ENCODE results near the gene TXNRD1.
"Not testable (repeated sequence)": the region's sequence is repeated elsewhere in the genome, so short reads cannot be mapped to it uniquely, and the experiment has no call there.

The TXNRD1 gene

GRCh38 chr12:104197264-104197663 lies 18.3 kb upstream of the TXNRD1 start:
- no peak for DNase-seq

GRCh38 chr12:104199964-104200363 lies 15.6 kb upstream of the TXNRD1 start:
- no peak for DNase-seq

GRCh38 chr12:104201238-104202001 lies 14.2 kb upstream of the TXNRD1 start:
- peak; percentile 56 to 76 for DNase-seq

- no peak for DNase-seq
These were observed 10.7 kb upstream of the TXNRD1 start for GRCh38 chr12:104204690-104205480.

GRCh38 chr12:104207416-104208205 lies 8.0 kb upstream of the TXNRD1 start:
- no peak for DNase-seq

GRCh38 chr12:104212516-104212915 lies 3.1 kb upstream of the TXNRD1 start:
- DNase-seq = no peak

GRCh38 chr12:104213952-104214351 lies 1.6 kb upstream of the TXNRD1 start:
- no peak for DNase-seq

- DNase-seq = no peak
These were observed 944 bp downstream of the TXNRD1 start for GRCh38 chr12:104216521-104216924.

GRCh38 chr12:104218506-104218905 lies 2.9 kb downstream of the TXNRD1 start:
- not testable (repeated sequence) for DNase-seq

- no peak for DNase-seq
These were observed 3.4 kb downstream of the TXNRD1 start for GRCh38 chr12:104218935-104219334.

GRCh38 chr12:104219361-104219892 lies 3.8 kb downstream of the TXNRD1 start:
- no peak for DNase-seq

GRCh38 chr12:104219908-104220404 lies 4.4 kb downstream of the TXNRD1 start:
- DNase-seq = peak; percentile 22 to 56

- DNase-seq = no peak
These were observed 5.4 kb downstream of the TXNRD1 start for GRCh38 chr12:104220931-104221330.

GRCh38 chr12:104222976-104223375 lies 7.4 kb downstream of the TXNRD1 start:
- no peak for DNase-seq

- DNase-seq = no peak
These were observed 8.1 kb downstream of the TXNRD1 start for GRCh38 chr12:104223712-104224111.

- DNase-seq = no peak
These were observed 11.1 kb downstream of the TXNRD1 start for GRCh38 chr12:104226672-104227071.

- no peak for DNase-seq
These were observed 14.9 kb downstream of the TXNRD1 start for GRCh38 chr12:104230304-104231095.

GRCh38 chr12:104232609-104233280 lies 17.2 kb downstream of the TXNRD1 start:
- no peak for DNase-seq

GRCh38 chr12:104234926-104235499 lies 19.4 kb downstream of the TXNRD1 start:
- DNase-seq = no peak

- no peak for DNase-seq
These were observed 22.4 kb downstream of the TXNRD1 start for GRCh38 chr12:104237930-104238329.

All from CD4-positive, alpha-beta T cell treated with Interferon alpha-2 for 1 hour (primary cell).